Stimulated activated CD4-positive, alpha-beta T cell treated with anti-CD3 and anti-CD28 coated beads, Interleukin-12 subunit alpha, Interleukin-12 subunit beta, amount 100 ng/mL, for 4 hours (primary cell): ENCODE data around the gene KRT76.
"Not testable (repeated sequence)": the region's sequence is repeated elsewhere in the genome, so short reads cannot be mapped to it uniquely, and the experiment has no call there.

Experiments
- DNase-seq: peaks from one replicate; pipeline ENCODE4 v3.0.0-alpha.2; 2020

The KRT76 gene

DNA sequence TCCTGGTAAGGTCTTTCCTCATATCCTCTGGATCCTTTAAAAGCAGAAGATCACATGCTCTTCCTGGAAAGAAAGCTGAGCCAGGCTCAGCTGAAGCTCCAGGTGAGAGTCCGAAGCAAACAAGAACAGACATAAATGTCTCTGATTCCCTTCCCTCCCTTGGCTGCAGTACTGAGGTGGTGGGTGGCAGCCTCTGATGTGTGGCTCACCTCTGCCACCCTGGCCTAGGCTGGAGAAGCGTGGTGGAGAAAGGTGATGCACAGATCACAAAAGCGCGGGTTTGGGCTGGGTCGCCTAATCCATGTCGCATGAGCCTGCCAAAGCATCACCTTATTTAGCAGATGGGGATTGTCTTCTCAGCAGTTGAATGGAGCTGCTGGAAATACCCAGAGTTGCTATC is 2.8 kb upstream of the KRT76 start:
- DNase-seq = no peak

DNA sequence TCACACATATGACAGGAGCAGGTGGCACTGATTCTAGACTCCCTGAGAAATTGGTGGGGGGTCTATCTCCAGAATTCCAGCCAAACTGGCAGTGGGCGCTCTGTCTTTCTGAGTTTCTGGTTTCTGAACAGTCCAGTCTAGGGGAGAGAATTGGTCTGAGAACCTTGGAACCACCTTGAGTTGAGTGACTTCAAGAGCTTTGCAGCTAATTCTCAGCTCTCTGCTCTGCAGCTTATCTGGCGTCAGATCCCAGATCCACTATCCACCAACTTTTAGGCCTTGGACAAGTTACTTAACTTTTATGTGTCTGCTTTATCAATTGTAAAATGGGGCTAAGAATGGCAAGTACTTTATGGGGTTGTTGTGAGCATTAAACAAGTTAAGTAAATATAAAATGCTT is 1.7 kb upstream of the KRT76 start:
- no peak for DNase-seq

GRCh38 chr12:52777566-52777965 is 421 bp upstream of the KRT76 start:
- DNase-seq = no peak

- no peak for DNase-seq
Measured at GRCh38 chr12:52776435-52776834, 710 bp downstream of the KRT76 start.

GRCh38 chr12:52774629-52775250 is 2.4 kb downstream of the KRT76 start:
- no peak for DNase-seq

DNA sequence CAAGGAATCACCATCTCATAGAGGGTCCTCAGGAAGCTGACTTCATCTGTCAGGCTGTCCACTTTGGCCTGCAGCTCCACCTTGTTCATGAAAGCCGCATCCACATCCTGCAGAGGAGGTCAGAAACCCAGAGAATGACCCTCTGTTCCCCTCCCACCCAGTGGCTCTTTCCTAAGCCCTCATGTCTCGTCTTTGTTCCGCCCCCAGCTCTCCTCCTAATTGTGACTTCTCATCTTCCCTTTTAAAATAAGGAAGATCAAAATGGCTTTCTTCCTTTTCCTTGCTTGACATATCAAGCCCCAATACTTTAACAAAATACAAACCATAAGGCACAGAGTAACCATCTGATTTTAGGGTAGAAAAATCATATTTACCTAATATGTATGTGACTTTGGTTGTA is 4.4 kb downstream of the KRT76 start:
- no peak for DNase-seq

- no peak for DNase-seq
Measured at GRCh38 chr12:52772188-52772587, 5.0 kb downstream of the KRT76 start.

- no peak for DNase-seq
Measured at GRCh38 chr12:52771505-52771904, 5.6 kb downstream of the KRT76 start.

DNA sequence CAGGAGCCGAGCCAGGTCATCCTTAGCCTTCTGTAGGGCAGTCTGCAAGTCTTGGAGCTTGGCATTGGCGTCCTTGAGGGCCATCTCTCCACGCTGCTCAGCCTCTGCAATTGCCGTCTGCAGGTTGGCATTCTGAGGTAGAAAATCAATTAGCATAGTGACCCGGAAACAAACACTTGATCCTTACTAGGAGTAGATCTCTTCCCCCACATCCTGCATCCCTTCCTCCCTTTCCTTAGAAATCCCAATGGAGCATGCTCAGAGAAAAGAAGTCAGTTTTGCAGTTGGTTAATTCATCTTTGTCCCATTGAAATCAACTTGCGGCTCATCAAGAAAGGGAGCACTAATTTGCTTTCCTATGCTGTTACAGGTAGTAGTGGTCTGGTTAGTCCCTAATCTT is 6.1 kb downstream of the KRT76 start:
- no peak for DNase-seq

DNA sequence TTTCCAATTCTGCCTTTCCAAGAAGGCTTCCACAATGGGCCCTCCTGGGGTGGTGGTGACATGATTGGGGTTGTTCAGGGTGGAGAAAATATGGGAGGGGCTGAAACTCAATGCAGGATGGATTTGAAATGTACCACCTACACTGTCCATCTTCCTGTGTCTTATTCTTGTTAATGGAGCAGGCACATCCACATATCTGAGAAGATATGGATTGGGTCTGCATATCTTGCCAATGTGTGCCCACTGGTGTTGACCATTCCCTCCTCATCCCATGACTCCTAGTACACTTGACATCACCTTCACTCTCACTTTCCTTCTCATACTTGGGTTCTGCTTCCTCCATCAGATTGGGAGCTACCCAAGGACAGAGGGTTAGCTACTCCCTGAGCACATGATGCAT is 7.2 kb downstream of the KRT76 start:
- DNase-seq = no peak

DNA sequence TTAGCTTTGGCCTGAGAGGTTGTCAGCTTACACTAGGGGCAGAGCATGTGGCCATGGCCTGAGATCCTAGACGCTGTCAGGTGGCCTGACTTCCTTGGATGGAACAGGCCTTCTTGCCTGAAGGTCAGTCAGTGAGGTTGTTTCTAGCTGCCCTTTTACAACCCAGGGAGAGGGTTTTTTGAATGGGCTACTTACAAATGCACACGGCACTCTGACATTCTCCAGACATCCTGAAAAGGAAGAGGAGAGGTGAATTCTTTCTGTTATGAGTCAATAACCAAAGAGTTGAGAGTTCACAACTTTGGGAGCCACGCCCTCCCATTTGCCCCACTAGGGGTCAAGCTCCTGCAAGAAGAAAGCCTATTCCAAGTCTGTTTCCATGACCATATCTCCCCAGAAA is 7.8 kb downstream of the KRT76 start:
- DNase-seq = no peak

GRCh38 chr12:52768479-52769200 is 8.5 kb downstream of the KRT76 start:
- no peak for DNase-seq

DNA sequence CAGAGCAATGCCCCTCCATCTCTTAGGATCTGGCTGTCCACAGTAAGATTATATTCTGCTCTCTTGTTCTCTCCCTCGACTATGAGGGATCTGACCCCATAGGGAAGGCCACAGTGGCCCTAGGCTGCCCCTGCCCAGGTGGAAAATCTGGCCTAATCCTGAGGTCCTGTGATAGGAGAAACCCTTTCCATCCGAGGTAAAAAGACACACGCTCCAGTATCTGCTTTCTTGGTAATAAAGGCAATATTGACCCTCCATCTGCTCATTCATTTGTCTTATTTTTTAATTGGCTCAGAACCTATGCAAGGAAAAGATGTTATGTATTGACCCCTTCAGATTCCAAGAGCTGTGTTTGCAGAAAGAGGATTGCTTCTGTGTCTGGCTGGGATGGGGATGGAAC is 9.7 kb downstream of the KRT76 start:
- DNase-seq = no peak

- no peak for DNase-seq
Measured at GRCh38 chr12:52767020-52767379, 10.1 kb downstream of the KRT76 start.

DNA sequence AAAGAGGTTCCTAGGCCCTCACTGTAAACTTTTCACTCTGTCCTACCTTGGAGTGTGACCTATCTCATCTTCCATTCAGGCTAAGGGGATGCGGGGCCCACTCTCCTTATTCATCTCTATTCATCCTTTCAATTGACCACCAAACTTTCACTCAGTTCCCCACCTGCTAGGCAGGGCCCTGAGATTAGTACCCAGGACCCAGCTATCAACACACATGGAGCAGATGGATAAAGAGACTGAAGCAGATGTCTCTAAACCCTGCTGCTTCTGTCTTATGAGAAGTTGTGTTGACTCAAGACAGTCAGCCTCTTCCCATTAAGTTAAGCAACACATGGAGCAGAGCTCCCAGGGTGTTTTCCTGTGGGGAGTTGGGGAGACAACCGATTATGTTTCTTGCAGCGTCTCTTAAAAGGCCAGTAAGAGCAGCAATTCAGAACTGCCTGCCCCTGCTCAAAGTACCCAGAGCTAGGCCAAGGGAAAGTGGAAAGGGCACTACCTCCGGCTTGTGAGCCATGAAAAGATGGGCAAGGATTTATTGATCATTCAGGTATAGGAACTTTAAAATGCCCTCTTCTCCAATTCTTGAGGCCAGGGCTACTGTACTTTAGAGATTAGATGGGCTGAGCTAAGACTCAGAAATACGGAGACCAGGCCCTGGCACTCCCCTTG is 10.7 kb downstream of the KRT76 start:
- DNase-seq = no peak

- no peak for DNase-seq
Measured at GRCh38 chr12:52765702-52766101, 11.4 kb downstream of the KRT76 start.

GRCh38 chr12:52763991-52764390 is 13.2 kb downstream of the KRT76 start:
- DNase-seq = no peak

- no peak for DNase-seq
Measured at GRCh38 chr12:52763036-52763659, 14.0 kb downstream of the KRT76 start.

DNA sequence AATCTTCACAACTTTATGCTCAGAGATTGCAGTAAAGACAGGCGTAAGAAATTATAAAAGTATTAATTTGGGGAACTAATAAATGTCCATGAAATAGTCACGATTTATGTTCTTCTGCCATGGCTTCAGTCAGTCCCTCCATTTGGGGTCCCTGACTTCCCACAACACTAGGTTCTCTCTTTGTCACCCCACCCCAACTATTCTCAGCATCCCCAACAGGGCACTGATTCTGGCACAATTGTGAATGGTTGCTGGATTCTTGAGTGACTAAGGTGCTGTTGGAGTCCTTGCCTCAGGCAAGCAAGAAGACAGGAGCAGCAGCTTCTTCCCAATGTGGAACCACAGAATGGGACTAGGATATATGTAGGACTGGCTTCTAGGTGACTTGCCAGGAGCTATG is 15.3 kb downstream of the KRT76 start:
- no peak for DNase-seq

DNA sequence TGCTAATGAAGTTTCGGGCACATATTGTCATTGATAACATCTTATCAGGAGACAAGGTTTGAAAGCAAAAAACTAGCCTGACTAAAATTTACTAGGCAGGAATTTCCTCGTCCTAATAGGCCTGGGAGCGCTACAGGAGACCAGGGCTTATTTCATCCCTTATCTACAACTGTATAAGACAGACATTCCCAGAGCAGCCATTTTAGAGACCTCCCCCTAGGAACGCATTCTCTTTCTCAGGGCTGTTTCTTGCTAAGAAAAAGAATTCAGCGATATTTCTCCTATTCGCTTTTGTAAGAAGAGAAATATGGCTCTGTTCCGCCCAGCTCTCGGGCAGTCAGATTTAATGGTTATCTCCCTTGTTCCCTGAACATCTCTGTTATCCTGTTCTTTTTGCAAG is 15.9 kb downstream of the KRT76 start:
- DNase-seq = not testable (repeated sequence)

DNA sequence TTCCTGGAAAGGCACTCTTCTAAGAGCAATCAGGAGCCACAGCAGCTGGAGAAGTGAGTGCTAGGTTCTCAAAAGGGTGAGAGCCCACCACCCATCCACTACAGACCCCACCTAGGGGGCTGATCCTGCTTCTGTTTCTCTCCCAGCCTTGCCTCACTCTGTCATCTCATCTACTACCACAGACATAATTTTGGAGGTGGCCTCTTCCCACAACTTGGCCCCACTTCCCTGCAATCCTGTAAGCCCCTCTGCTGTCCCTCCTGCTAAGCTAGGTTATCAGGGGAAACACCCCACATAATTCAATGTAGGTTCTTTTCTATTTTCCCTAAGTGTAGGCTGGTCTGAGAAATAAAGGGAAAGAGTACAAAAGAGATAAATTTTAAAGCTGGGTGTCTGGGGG is 16.5 kb downstream of the KRT76 start:
- DNase-seq = no peak

DNA sequence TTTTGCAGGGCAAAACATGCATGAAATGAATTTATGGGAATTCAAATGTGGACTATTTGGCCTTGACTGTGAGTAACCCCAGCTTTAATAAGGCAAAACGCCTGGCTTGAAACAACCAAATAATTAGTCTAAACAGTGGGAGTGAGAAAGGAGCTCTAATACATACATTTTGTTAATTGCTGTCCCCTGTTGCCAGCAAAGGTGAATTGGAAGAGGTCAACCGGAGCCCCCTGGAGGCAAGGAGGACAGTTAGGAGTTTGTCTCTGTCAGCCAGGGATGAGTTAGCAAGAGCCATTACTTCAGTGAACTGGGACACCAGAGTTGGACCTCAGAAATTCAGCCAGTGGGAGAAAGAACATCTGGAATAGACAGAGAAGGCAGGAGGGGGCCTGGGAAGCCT is 17.4 kb downstream of the KRT76 start:
- DNase-seq = no peak

- no peak for DNase-seq
Measured at GRCh38 chr12:52759218-52759617, 17.9 kb downstream of the KRT76 start.
